ENCODE results near the gene PHACTR1.

GRCh38 chr6:12931639-12932038 is 215.1 kb downstream of the PHACTR1 start:
- TF ChIP-seq CTCF (IDR thresholded peaks at IDR 0.05; ENCODE audit: low read length), result no peak
- TF ChIP-seq EZH2 (IDR thresholded peaks at IDR 0.05; ENCODE audit: borderline replicate concordance, low read length), result no peak

Data from OCI-LY1 (cell line).